Trophoblast cell (in vitro differentiated cells and primary cell): Measurements from ENCODE around the gene FCHO1.

Experiments used
- DNase-seq, 2 donors: peaks; one replicate each; pipeline ENCODE4 v3.0.0-alpha.2; 2016
- H2AFZ ChIP-seq: 2 replicates; pipeline ENCODE4 v1.6.1; 2013; ENCODE audit warnings: low read length, moderate library complexity, mild to moderate bottlenecking; ENCODE audit not compliant: insufficient read depth, poor library complexity
- H2AK5ac ChIP-seq: 2 replicates; pipeline ENCODE4 v1.6.1; 2013; ENCODE audit warnings: mild to moderate bottlenecking, low read length
- H2BK120ac ChIP-seq: 2 replicates; pipeline ENCODE4 v1.6.1; 2013; ENCODE audit warnings: low read length, mild to moderate bottlenecking, moderate library complexity; ENCODE audit not compliant: insufficient read depth, poor library complexity
- H2BK12ac ChIP-seq: 2 replicates; pipeline ENCODE4 v1.6.1; 2013; ENCODE audit warnings: mild to moderate bottlenecking, low read length, moderate library complexity
- H2BK5ac ChIP-seq: 2 replicates; pipeline ENCODE4 v1.6.1; 2013; ENCODE audit warnings: low read length, low read depth, moderate library complexity, mild to moderate bottlenecking; ENCODE audit not compliant: poor library complexity
- H3K14ac ChIP-seq: 2 replicates; pipeline ENCODE4 v1.6.1; 2013; ENCODE audit warnings: mild to moderate bottlenecking, low read length
- H3K18ac ChIP-seq: 2 replicates; pipeline ENCODE4 v1.6.1; 2013; ENCODE audit warnings: mild to moderate bottlenecking, low read length
- H3K23ac ChIP-seq: 2 replicates; pipeline ENCODE4 v1.6.1; 2013; ENCODE audit warnings: low read length
- H3K27ac ChIP-seq: 2 replicates; pipeline ENCODE4 v1.5.1; 2013; ENCODE audit warnings: low read depth, mild to moderate bottlenecking, inconsistent platforms, low read length, moderate library complexity
- H3K27me3 ChIP-seq: 2 replicates; pipeline ENCODE4 v1.6.1; 2013; ENCODE audit warnings: inconsistent platforms, mild to moderate bottlenecking, low read length, moderate library complexity; ENCODE audit not compliant: insufficient read depth
- H3K36me3 ChIP-seq, 2 experiments: 1 replicate in 1 of 2; 2 replicates in 1 of 2; pipeline ENCODE4 v1.6.1; 2013; ENCODE audit warnings: low read length in 2 of 2, mild to moderate bottlenecking in 2 of 2, moderate library complexity in 1 of 2; ENCODE audit not compliant: insufficient read depth in 2 of 2, control insufficient read depth in 1 of 2
- H3K4ac ChIP-seq: 2 replicates; pipeline ENCODE4 v1.6.1; 2013; ENCODE audit warnings: low read depth, mild to moderate bottlenecking, low read length, moderate library complexity
- H3K4me1 ChIP-seq, 2 experiments: 1 replicate in 1 of 2; 2 replicates in 1 of 2; pipeline ENCODE4 v1.6.1; 2013; ENCODE audit warnings: low read length in 2 of 2, mild to moderate bottlenecking in 2 of 2, moderate library complexity in 1 of 2; ENCODE audit not compliant: insufficient read depth in 2 of 2, control insufficient read depth in 1 of 2
- H3K4me2 ChIP-seq: 2 replicates; pipeline ENCODE4 v1.6.1; 2013; ENCODE audit warnings: inconsistent platforms, mild to moderate bottlenecking, low read length, moderate library complexity
- H3K4me3 ChIP-seq: 2 replicates; pipeline ENCODE4 v1.5.1; 2013; ENCODE audit warnings: mild to moderate bottlenecking, low read depth, low read length, inconsistent platforms
- H3K79me1 ChIP-seq: one replicate; pipeline ENCODE4 v1.6.1; 2013; ENCODE audit warnings: low read length
- H3K79me2 ChIP-seq: 2 replicates; pipeline ENCODE4 v1.6.1; 2013; ENCODE audit warnings: low read length, mild to moderate bottlenecking; ENCODE audit not compliant: control insufficient read depth, insufficient read depth, poor library complexity
- H3K9ac ChIP-seq: 2 replicates; pipeline ENCODE4 v1.6.1; 2013; ENCODE audit warnings: mild to moderate bottlenecking, low read length
- H3K9me3 ChIP-seq: 2 replicates; pipeline ENCODE4 v1.6.1; 2013; ENCODE audit warnings: low read depth, mild to moderate bottlenecking, control low read depth, inconsistent platforms, low read length; ENCODE audit not compliant: insufficient read depth
- H4K12ac ChIP-seq: 2 replicates; pipeline ENCODE4 v1.6.1; 2013; ENCODE audit warnings: low read depth, mild to moderate bottlenecking, low read length, moderate library complexity
- H4K8ac ChIP-seq: 2 replicates; pipeline ENCODE4 v1.6.1; 2013; ENCODE audit warnings: low read depth, mild to moderate bottlenecking, low read length, moderate library complexity
- H4K91ac ChIP-seq: one replicate; pipeline ENCODE4 v1.6.1; 2013; ENCODE audit warnings: low read depth, mild to moderate bottlenecking, low read length, moderate library complexity
- WGBS: extraction: QIAGEN DNeasy Blood & Tissue Kit; methylation state at CpG from one replicate; pipeline ENCODE4 v1.1.7; 2013; ENCODE audit warnings: missing lambda C conversion rate; ENCODE audit not compliant: insufficient read length, insufficient coverage; ENCODE audit errors: extremely low coverage; 5-methylcytosine and 5-hydroxymethylcytosine counted together

The FCHO1 gene

GRCh38 chr19:17837972-17838371, 86.7 kb downstream of the FCHO1 start:
- Histone ChIP-seq H2BK120ac (no peak overlapping the region), H3K4me1 (peaks cover 2 to 6% of the 10 kb centered on the region in 2 experiments), H3K27ac (no peak overlapping the region), H3K4me3 (no peak overlapping the region), H3K9me3 (peaks cover 11% of the 10 kb centered on the region), H2BK12ac (no peak overlapping the region), H2AK5ac (no peak overlapping the region), H3K79me2 (no peaks in the 10 kb centered on the region), H2AFZ (no peak overlapping the region), H3K4ac (no peak overlapping the region), H3K4me2 (no peak overlapping the region), H3K79me1 (no peaks in the 10 kb centered on the region), H4K8ac (no peak overlapping the region), H3K27me3 (peaks cover 12% of the 10 kb centered on the region), H3K36me3 (no peaks in the 10 kb centered on the region), H3K9ac (no peak overlapping the region), H3K14ac (no peak overlapping the region), H2BK5ac (no peak overlapping the region), H3K23ac (no peak overlapping the region), H4K12ac (no peak overlapping the region), H4K91ac (no peak overlapping the region), H3K18ac (no peak overlapping the region)
- no peak for DNase-seq
- WGBS, result no CpG with 5 or more reads among the region's 7 CpGs
